GM10266 (cell line): ENCODE measurements around the gene VAPA.

Experiments used
- DNase-seq: peaks from one replicate; pipeline ENCODE4 v3.0.0; 2012; ENCODE audit errors: extremely low spot score
- TF ChIP-seq, protein P1 (sequence below): IDR thresholded peaks from 2 replicates; pipeline ENCODE4 v1.5.1; 2012; ENCODE audit warnings: mild to moderate bottlenecking, low read depth; ENCODE audit not compliant: control insufficient read depth, insufficient read depth; ENCODE audit errors: missing control alignments

The VAPA gene

DNA sequence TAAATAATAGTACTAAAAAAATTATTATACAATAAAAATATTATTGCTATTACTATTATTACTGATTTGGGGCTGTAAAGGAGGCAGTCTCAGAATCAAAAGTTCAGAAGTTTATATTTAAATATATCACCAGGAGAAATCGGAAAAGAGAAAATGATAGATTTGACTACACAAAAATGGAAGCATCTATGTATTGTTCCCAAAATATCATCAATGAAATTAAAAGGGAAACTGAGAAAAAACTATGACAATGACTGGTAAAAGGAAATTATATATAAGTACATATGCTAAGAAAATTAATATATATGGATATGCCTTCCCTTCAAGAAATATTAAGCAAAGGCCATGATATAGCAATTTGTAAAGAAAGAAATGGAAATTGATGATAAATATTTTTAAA, 35.7 kb upstream of the VAPA start:
- DNase-seq = no peak
- TF ChIP-seq, protein P1, sequence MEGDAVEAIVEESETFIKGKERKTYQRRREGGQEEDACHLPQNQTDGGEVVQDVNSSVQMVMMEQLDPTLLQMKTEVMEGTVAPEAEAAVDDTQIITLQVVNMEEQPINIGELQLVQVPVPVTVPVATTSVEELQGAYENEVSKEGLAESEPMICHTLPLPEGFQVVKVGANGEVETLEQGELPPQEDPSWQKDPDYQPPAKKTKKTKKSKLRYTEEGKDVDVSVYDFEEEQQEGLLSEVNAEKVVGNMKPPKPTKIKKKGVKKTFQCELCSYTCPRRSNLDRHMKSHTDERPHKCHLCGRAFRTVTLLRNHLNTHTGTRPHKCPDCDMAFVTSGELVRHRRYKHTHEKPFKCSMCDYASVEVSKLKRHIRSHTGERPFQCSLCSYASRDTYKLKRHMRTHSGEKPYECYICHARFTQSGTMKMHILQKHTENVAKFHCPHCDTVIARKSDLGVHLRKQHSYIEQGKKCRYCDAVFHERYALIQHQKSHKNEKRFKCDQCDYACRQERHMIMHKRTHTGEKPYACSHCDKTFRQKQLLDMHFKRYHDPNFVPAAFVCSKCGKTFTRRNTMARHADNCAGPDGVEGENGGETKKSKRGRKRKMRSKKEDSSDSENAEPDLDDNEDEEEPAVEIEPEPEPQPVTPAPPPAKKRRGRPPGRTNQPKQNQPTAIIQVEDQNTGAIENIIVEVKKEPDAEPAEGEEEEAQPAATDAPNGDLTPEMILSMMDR = no peak

DNA sequence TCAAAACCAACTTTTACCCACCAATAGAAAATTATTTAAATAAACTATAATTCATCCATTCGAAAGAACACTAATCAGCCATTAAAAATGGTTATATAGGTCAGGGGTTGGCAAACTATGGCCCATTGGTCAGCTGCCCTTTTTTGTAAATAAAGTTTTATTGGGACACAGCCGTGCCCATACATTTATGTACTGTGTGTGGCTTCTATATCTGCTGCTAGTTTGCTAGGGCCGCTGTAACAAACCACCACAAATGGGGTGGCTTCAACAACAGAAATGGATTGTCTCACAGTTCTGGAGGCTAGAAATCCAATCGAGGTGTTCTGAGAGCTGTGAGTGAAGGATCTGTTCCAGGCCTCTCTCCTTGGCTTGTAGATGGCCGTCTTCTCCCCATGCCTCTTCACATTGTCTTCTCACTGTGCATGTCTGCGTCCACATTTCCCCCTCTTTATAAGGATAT, 35.0 kb upstream of the VAPA start:
- TF ChIP-seq, protein P1 = no peak
- DNase-seq = no peak

DNA sequence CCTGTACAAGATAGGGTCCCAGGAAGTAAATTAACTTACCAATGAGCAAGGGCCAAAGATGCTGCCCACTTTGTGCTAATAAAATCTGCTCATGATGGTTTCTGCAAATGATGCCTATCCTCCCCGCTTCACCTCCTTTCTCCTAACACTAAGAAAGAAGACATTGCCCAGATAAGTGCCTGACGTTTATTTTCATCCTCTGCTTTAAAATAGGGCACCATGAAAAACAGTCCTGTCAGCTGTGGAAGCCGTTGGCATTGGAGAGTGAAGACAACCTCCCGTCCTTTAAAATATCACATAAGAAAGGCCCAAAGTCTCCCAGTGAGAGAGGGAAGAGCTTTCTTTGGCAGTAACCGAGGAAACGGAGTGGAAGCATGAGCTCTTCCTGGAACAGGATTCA, 29.7 kb upstream of the VAPA start:
- DNase-seq = no peak
- TF ChIP-seq, protein P1 = no peak

DNA sequence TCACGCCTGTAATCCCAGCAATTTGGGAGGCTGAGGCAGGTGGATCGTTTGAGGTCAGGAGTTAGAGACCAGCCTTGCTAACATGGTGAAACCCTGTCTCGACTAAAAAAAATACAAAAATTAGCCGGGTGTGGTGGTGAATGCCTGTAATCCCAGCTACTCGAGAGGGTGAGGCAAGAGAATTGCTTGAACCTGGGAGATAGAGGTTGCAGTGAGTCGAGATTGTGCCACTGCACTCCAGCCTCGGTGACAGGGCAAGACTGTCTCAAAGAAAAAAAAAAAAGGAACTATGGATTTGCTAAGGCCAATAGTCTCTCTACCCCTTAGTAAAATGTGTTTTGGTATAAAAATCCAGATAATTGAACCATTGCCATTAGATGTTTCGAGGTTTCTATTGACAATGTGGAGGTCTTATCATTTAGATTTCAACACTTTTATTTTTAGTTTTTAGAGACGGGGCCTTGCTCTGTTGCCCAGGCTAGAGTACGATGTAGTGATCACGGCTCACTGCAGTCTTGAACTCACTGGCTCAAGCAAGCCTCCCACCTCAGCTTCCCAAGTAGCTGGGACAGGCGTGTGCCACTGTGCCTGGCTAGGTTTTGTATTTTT, 29.2 kb upstream of the VAPA start:
- no peak for DNase-seq

DNA sequence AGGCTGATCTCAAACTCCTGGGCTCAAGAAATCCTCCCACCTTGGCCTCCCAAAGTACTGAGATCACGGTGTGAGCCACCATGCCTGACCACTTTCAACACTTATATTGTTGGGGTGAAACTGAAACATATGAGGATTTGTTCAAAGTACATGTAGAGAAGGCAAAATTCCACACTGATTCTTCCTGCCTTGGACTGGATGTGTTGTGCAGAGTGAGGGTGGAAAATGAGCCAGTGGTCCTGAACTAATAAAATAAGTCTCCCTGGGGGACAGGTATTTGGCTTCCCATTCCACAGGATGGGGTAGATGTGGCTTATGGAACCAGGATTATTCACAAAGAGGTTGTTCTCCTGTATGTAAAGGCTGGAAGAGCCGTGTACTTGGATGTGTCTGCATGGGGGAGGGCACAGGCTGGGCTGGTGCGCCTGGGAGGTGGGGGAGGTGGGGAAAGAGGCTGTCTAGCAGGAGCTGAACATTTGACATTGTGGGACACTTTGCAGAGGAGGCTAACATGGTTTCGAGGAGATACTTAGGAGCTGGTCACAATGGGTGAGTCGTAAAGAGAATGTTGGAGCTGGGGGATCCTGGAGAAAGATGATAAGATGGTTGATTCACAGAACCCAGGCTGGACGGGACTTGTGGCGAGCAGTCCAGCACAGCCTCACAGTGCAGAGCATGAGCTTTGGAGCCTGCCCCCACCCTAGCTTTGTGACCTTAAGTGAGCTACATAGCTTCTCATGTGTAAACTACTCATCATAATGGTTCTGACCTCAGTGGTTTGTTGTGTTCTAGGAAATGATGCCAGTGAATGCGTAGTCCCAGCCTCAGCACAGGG, 28.4 kb upstream of the VAPA start, which contains the start of gene TXNDC2:
TXNDC2 (plus strand) TSS at position 804 of the 835 bp plus-strand sequence. CDS start 708 bp downstream, outside the sequence.
- DNase-seq = no peak
- TF ChIP-seq, protein P1 = no peak

More for the DNA sequence above, 29.2 kb upstream of the VAPA start:
- TF ChIP-seq, protein P1 = no peak

DNA sequence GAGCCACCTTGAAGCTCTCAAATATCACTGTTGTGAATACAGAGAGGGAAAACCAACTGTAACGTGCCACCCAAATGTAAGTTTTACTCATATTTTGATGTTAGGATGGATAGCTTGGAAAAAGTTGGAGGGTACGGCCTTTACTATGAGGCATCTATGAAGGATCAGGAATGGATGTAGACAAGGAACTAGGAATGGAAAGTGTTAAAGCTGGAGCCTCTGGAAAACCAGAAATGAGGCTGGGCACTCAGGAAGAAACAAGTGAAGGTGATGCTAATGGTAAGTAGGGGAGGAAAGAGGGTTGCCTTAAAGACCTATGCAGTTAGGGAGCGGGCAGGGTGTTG, 27.8 kb upstream of the VAPA start:
- no peak for DNase-seq
- TF ChIP-seq, protein P1 = no peak

DNA sequence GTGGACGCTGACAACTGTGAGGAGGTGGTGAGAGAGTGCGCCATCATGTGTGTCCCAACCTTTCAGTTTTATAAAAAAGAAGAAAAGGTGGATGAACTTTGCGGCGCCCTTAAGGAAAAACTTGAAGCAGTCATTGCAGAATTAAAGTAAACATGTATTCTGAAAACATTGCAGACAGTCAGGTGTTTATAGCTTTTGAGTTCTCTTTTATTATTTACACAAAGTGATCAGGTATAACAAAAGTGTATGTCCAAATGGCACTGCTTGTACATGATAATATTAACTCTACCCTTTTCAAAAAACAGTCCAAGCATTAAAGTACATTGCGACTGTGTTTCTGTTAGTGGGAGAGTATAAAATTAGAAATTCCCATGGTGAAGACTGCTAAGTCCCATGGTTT, 25.8 kb upstream of the VAPA start:
- TF ChIP-seq, protein P1 = no peak
- no peak for DNase-seq
